Peyer's patch (tissue), 4 donors: ENCODE measurements around the gene MTERF4.

Source experiments
- CTCF ChIP-seq, 6 experiments: fragments of 450-650 bp in 4 of 6; fragments of 200-600 bp in 2 of 6; sonication (generic) in 1 of 6; IDR thresholded peaks; one replicate each; pipeline ENCODE4 v1.5.1; 2017 to 2019; ENCODE audit warnings: antibody characterized with exemption in 6 of 6, mild to moderate bottlenecking in 3 of 6, moderate library complexity in 1 of 6
- POLR2A ChIP-seq, 2 donors: fragments of 450-650 bp; IDR thresholded peaks; one replicate each; pipeline ENCODE4 v1.5.1; 2017; ENCODE audit warnings: antibody characterized with exemption in 2 of 2, mild to moderate bottlenecking in 2 of 2, moderate library complexity in 2 of 2

DNA sequence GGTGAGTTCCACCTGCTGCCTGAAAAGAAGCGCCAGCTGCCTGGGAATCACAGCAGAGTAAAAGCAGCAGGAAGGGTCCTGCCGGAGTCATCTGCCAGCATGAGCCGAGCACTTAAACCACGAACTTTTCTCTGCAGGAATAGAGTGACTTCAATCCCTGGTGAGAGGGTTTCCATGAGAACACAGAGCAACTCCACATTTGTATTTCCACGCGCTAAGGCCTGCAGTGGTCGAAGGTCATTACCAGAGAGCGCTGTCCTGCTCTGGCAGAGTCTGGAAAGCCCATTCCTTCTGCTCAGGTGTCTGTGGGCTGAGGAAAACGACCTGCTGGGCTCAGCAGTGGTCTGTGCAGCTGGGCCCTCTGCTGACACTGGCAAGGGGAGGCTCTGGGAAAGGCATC lies 40.5 kb upstream of the MTERF4 start:
- TF ChIP-seq CTCF (IDR thresholded peaks at IDR 0.05): no peak
- no peak for TF ChIP-seq POLR2A (IDR thresholded peaks at IDR 0.05)
